GM20431 (cell line): ENCODE results near the gene PROSER1.
"Not testable (repeated sequence)": the region's sequence is repeated elsewhere in the genome, so short reads cannot be mapped to it uniquely, and the experiment has no call there.

Experiments used
- in situ Hi-C: fragments of 300-500 bp; cut with MseI, MboI; formaldehyde crosslinking; loops from one replicate; pipeline ENCODE4 v1.15.0; 2020; ENCODE audit warnings: low sequenced_read_pairs; ENCODE audit not compliant: unreplicated experiment

PROSER1 gene

DNA sequence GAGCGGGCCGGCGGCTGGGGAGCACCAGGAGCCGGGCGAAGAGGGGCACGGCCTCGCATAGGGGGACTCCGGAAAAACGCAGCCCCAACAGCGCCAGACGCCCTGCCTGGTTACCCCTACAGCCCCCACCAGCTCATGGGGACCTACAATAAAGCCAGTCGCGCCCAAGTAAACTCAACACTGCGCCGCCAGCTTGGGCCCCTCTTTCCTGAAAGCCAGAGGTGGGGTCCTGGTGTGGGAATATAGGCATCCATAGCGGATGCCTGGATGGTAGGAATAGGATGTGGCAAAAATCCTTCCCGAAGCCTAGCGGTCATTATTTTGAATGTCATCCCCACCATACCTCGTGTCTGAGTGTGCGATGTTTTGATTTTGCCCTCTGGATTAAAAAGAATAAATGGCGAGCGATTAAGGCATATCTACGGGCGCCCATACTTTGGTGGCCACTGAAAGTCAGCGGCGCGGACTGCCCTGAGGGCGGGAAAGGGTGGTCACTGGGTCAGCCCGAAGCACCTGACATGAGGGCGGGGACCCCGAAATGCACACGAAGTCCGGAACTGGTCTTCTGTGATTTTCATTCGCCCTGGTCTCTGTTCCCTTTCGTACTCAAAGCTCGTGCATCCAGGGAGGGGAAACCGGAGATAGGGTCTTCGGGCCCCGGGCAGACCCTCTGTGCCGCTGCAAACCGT lies at the start of gene PROSER1, which contains the start of gene NHLRC3:
TSS of gene PROSER1 (minus strand) at position 210 of the 689 bp plus-strand sequence. CDS start 847 bp downstream, outside the sequence.
TSS of gene NHLRC3 (plus strand) at position 577 of the 689 bp plus-strand sequence. CDS start 184 bp downstream, outside the sequence.
- in situ Hi-C loops = no loop called here

DNA sequence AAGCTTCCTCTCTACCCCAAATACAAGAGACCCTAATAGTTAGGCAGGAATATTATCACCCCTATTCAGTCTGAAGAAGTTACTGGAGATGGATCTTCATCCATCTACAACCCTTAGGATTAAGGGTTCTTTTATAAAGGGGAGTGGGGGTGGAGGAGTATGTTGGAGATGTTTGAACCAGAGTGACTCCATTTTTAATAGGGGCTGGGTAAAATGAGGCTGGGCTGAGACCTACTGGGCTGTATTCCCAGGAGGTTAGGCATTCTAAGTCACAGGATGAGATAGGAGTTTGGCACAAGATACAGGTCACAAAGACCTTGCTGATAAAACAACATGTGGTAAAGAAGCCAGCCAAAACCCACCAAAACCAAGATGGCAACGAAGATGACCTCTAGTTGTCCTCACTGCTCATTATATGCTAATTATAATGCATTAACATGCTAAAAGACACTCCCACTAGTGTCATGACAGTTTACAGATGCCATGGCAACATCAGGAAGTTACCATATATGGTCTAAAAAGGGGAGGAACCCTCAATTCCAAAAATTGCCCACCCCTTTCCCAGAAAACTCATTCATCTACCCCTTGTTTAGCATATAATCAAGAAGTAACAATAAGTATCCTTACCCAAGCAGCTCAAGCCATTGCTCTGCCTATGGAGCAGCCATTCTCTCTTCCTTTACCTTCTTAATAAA lies 48.5 kb upstream of the PROSER1 start:
- in situ Hi-C loops = not testable (repeated sequence)

DNA sequence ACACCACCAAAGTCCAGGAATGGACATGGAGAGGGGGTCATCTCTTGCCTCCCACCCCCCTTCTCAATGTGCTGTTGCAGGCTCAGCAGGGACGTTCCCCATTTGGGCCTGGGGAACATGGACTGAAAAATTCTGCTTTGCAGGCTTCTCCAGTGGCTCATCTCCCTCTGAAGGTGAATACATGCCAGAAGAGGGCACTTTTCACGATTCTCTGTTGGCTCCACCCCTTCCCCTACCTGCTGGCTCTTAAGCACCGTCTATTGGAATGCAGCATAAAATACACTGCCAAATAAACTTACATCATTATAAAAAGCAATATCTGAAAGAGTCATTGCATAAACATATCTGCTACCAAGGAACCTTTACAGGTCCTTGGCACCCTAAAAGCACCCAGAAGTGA lies 36.1 kb upstream of the PROSER1 start:
- in situ Hi-C loops = loop anchor here (25.0 kb wide), 1 partner anchor 538 kb away; the partner anchor contains the start of gene LHFPL6

DNA sequence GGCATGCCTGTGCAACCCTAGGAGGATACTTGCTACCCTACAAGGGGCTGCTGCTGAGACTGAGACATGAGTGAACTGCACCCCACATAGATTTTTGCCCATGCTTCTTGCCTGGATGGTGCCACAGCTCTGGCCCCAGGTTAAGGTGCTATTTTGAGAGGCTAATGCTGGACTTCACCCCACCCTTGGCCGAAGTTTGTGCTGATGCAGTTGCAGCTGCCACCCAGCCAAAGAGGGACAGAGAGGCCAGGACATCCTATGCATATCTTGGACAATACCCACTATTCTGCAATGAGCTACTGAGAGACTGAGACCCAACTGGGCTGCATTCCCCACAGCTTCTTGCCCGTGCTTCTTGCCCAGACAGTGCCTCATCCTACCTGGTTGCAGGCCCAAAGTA lies 35.0 kb upstream of the PROSER1 start:
- in situ Hi-C loops = loop anchor here (25.0 kb wide), 1 partner anchor 539 kb away; the partner anchor contains the start of gene LHFPL6

DNA sequence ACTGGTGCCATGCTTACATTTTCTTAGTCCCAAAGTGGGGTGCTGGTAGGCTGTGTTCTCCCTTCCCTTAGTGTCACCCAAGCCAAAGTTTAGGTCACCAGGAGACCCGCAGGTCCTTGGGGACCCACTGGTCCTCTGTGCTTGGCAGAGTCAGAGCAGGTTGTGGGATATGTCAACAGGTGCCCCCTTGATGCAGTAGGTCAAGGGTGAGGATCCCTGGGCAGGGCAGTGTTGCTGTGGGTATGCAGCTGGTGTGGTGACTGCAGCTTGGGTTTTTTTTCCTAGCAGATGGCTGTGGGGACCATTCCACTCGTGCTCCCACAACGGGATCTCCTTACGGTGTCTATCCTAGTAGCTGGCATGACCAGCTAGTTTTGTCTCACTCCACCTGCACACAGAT lies 24.1 kb upstream of the PROSER1 start:
- in situ Hi-C loops = loop anchor here (25.0 kb wide), 1 partner anchor 550 kb away; the partner anchor contains the start of gene LHFPL6

DNA sequence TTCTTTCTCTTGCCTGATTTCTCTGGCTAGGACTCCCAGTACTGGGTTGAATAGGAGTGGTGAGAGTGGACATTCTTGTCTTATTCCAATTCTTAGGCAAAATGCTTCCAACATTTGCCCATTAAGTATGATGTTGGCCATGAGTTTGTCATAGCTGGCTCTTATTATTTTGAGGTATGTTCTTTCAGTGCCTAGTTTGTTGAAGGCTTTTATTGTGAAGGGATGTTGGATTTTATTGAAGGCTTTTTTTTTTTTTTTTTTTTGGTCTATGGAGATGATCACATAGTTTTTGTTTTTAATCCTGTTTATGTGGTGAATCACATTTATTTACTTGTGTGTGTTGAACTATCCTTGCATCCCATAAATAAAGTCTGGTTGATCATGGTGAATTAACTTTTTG lies 20.2 kb upstream of the PROSER1 start:
- in situ Hi-C loops = loop anchor here (25.0 kb wide), 1 partner anchor 554 kb away; the partner anchor contains the start of gene LHFPL6

DNA sequence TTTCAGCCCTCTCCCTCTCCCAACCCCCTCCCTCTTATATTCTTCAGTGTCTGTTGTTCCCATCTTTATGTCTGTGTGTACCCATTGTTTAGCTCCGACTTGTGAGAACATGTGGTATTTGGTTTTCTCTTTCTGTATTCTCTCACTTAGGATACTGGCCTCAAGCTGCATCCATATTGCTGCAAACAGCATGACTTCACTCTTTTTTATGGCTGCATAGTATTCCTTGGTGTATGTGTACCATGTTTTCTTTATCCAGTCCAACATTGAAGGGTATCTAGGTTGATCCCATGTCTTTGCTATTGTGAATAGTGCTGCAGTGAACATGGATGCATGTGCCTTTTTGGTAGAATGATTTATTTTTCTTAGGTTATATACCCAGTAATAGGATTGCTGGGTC lies 18.1 kb upstream of the PROSER1 start:
- in situ Hi-C loops = loop anchor here (25.0 kb wide), 1 partner anchor 556 kb away; the partner anchor contains the start of gene LHFPL6

DNA sequence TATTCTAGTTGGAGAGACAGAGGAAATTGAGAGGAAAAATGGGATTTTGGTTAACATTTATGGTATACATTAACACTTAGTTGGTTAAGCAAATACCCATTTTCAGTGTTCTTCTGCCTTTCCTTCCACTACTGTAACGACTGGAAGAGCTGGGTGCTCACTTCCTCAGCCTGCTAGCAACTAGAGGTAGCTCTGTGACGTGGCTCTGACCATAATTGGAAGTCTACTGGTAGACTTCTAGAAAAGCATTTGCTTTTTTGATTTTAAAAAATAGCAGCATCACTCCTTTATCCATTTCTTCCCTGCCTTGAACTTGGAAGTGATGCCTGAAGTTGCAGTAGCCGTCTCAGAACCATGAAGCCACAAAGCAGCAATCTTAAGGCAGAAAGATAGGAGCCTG lies 16.2 kb upstream of the PROSER1 start:
- in situ Hi-C loops = loop anchor here (25.0 kb wide), 1 partner anchor 558 kb away; the partner anchor contains the start of gene LHFPL6

DNA sequence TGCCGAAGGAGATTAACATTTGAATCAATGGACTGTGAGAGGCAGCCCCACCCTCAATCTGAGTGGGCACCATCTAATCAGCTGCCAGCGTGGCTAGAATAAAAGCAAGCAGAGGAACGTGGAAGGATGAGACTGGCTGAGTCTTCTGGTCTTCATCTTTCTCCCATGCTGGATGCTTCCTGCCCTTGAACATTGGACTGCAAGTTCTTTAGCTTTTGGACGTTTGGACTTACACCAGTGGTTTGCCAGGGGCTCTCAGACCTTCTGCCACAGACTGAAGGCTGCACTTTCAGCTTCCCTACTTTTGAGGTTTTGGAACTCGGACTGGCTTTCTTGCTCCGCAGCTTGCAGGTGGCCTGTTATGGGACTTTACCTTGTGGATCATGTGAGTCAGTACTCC lies 15.1 kb upstream of the PROSER1 start:
- in situ Hi-C loops = loop anchor here (25.0 kb wide), 1 partner anchor 559 kb away; the partner anchor contains the start of gene LHFPL6

DNA sequence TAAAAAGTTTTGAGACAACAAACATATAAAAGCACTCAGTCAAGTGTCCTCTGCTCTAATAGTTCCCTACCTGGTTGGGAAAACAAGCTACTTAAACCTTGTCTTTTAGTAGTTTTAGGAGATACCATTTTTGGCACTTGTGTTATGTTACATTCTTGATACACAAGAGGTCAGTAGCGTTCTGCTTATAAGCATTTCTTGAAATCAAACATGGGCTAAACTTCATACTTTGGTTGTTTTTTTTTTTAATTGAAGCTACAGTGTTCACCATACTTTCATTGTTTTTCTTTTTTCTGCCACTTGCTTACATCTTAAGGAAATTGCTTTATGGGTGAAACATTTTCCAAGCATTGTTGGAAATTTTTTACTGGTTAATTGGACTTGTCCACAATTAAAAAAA lies 13.3 kb upstream of the PROSER1 start:
- in situ Hi-C loops = loop anchor here (25.0 kb wide), 1 partner anchor 561 kb away; the partner anchor contains the start of gene LHFPL6

DNA sequence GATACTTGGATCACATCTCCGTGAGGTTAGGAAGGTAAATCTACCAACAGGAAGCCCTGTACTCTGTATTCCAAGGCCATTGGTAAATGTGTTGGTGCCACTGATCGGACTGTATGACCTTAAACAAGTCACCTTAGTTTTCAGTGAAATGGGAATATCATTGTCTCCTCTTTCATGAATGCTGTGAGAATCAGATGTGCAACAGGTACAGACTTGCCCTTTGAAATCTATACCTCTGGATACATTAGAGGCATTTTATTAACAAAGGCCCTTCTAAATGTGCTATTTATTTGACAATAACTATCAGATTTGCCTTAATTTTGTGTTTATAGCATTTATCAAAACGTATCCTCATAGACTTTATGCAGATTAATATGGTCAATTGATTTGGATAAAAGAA lies 11.4 kb upstream of the PROSER1 start:
- in situ Hi-C loops = no loop called here

DNA sequence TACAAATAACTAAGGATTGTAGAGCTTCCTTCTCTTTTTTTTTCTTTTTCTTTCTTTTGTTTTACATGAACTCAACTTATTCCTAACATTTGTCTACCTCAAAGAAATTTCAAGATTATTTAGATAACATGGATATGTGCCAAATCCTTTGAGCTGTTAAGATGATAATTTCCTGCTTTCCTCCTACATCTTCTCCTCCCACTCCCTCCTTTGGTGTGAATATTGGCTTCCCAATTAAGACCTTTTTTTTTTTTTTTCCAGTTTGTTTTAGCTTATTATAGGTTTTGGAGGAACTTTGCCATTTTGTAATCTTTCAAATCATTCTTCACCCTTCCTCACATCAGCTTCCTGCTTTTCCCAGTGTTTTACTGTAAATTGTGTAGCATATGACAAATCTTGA lies 10.9 kb upstream of the PROSER1 start:
- in situ Hi-C loops = no loop called here

DNA sequence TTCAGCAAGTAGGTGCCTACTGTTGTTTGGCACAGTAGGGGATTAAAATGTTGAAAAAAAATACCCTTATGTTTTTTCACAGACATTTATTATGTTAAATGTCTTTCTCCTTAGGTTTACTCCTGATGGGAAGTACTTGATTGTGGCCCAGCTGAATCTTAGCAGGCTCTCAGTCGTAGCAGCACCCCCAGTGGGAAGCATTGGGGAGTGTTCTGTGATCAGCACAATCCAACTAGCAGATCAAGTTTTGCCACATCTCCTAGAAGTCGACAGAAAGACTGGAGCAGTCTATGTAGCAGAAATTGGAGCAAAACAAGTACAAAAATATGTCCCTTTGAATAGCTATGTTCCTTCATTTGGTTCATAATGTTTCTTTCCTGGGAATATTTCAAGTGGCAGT lies 9.7 kb upstream of the PROSER1 start:
- in situ Hi-C loops = no loop called here

DNA sequence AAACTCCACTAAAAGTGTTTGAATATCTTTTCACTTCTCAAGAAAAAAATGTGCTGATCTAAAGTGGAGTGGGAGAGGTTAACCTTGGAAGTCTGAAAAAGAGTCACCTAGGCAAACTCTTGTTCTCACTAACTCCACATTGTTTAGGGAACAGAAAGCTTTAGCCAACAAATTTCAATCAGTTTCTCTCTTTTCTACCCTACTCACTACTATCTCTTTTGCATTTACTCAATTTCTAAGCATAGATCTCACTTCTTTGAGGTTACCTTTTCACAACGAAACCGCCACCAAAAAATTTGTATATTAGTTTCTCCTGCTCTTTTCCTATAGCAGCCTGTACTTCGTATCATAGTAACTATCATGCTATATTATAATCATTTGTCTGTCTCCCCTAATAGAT lies 6.6 kb upstream of the PROSER1 start:
- in situ Hi-C loops = no loop called here

DNA sequence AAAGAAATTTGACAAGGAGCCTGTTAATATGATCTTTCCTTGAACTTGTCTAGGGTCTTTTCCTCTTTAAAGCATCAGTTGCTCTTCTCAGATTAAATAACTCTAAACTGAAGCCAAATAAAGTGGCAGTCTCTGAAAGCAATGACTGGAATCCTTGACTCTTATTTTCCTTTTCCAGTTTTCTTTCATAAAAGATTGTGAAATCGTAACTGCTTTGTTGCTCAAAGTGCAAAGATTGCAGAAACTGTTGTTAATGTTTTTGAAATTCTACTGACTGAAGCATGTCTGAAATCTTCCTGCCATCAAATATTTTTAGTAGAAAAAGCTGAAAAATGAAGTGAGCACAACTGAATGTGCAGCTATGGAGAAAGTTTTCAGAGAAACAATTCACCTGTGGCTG lies 2.3 kb upstream of the PROSER1 start:
- in situ Hi-C loops = no loop called here

DNA sequence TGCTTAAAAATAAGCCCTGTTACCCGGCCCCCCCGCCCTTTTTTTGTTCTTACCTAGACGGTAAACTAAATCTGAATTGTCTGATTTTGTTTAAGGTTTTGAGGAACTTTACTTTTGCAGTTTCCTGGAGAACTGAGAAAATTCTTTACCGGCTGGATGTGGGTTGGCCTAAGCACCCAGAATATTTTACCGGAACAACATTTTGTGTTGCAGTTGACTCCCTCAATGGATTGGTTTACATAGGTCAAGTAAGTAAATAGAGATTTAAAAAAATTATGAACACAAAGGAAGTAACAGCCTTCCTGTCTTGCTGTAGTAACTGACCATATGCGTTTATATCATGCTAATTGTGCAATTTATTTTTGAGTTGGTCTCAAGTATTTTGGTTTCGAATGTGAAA lies 1.2 kb upstream of the PROSER1 start:
- in situ Hi-C loops = no loop called here

DNA sequence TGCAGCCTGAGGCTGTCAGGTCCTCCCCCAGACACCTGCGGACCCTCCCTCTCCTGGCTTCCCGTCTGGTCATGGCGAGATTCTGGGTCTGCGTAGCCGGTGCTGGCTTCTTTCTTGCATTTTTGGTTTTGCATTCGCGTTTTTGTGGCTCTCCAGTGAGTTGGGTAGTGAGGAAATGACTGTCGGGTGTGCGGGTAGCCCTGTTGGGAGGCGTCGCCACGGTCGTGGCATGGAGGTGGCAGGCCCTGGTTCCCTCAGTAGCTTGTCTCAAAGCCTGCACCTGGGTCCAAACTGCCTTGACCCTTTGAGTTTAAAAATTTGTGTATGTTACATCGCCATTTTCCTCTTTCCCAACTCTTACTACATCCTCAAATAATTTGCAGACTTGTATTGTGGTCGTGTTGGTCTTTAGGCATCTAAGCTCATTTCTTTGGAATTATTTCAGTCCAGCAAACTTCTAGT lies 711 bp upstream of the PROSER1 start:
- in situ Hi-C loops = no loop called here

DNA sequence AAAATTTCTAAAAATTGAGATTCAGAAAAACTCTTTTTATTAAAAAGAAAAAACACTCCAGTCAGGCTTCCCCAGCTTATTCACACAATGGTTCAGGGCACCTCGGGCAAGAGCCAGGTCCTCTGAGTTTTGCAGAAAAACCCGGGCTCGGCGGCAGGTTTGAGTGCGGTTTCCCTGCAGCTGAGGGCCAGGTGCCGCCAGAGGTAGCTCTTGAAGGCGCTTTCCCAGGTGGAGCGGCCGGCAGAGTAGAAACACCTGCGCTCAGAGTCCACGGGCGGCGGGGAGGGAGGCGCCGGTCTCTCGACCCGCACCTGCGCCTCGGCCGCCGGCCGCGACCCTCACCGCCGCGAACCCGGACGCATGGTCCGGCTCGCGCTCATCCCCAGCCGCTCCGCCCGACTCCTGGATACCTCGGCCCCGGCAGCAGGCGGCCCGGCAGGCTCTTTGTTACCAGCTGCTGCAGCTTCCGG lies 444 bp downstream of the PROSER1 start:
- in situ Hi-C loops = no loop called here

DNA sequence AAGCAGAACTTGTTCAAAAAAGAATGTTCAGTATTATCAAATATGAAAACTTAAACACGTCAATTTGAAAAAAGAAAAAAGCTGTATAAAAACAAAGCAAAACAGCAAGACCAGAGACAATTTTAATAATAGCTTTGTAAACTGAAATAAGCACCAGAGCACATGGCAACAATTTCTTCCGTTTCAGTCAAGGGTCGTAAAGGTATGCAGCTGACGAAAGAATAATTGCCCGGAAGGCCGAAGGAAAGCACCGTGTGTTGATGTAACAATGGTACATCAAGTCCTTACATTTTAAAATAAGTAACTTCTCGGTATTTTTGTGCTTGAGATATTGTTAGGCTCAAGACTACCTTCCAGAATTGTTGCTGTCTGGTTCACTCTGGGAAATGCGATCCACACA lies 1.7 kb downstream of the PROSER1 start:
- in situ Hi-C loops = no loop called here

DNA sequence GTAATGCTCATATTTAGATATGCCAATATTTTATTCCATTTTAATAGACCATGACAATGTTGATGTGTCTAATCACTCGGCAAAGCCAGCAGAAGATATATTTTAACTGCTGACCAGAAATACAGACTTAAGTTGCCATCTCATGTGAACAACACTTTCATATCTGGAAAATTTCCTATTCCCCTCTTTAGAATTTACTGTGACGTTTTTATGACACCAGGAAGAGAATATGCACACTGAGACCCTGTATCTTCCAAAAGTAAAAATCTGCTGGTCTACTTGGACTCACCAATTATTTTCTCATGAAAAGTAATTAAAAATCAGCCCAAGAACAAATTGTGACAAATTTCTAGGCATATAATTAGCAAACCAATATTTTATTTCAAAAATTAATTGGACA lies 2.1 kb downstream of the PROSER1 start:
- in situ Hi-C loops = no loop called here

DNA sequence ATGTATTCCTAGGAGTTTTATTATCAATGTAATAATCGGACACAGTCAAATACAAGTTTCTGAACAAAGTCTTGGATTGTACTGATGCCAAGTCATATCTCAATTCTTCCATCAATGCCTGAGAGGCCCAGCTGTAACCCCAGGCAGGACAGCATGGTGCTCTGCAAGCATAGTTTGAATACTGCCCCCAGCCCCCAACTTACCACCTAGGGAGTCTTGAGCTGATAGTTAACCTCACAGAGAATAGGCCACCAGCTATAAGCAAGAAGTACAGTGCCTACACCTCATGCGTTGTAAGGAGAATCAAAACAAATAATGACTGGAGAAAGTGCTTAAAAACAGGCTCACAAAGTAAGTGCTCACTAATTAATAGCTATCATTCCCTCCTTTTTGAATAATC lies 2.7 kb downstream of the PROSER1 start:
- in situ Hi-C loops = no loop called here
